Ectodermal cell (in vitro differentiated cells): Measurements from ENCODE around the gene PRKCB.

Source experiments
- H3K27ac ChIP-seq: 2 replicates; pipeline ENCODE4 v1.7.0; 2013; ENCODE audit warnings: mild to moderate bottlenecking, low read depth, low read length; ENCODE audit not compliant: insufficient read depth, poor library complexity, severe bottlenecking
- H3K27me3 ChIP-seq: 2 replicates; pipeline ENCODE4 v1.7.0; 2013; ENCODE audit warnings: mild to moderate bottlenecking, low read length; ENCODE audit not compliant: insufficient read depth, control insufficient read depth, poor library complexity, severe bottlenecking
- H3K36me3 ChIP-seq: one replicate; pipeline ENCODE4 v1.7.0; 2013; ENCODE audit warnings: low read length; ENCODE audit not compliant: control insufficient read depth, insufficient read depth
- H3K4me1 ChIP-seq: one replicate; pipeline ENCODE4 v1.7.0; 2013; ENCODE audit warnings: low read length; ENCODE audit not compliant: control insufficient read depth, insufficient read depth
- H3K4me3 ChIP-seq: 2 replicates; pipeline ENCODE4 v1.7.0; 2013; ENCODE audit warnings: low read depth, low read length, control low read depth; ENCODE audit not compliant: insufficient read depth
- H3K9me3 ChIP-seq: 2 replicates; pipeline ENCODE4 v1.7.0; 2013; ENCODE audit warnings: mild to moderate bottlenecking, low read length, moderate library complexity; ENCODE audit not compliant: control insufficient read depth
- WGBS, 2 experiments: methylation state at CpG; one replicate each; pipeline ENCODE4 v1.1.7; 2013; ENCODE audit warnings: missing lambda C conversion rate in 2 of 2; 5-methylcytosine and 5-hydroxymethylcytosine counted together

Gene PRKCB

DNA sequence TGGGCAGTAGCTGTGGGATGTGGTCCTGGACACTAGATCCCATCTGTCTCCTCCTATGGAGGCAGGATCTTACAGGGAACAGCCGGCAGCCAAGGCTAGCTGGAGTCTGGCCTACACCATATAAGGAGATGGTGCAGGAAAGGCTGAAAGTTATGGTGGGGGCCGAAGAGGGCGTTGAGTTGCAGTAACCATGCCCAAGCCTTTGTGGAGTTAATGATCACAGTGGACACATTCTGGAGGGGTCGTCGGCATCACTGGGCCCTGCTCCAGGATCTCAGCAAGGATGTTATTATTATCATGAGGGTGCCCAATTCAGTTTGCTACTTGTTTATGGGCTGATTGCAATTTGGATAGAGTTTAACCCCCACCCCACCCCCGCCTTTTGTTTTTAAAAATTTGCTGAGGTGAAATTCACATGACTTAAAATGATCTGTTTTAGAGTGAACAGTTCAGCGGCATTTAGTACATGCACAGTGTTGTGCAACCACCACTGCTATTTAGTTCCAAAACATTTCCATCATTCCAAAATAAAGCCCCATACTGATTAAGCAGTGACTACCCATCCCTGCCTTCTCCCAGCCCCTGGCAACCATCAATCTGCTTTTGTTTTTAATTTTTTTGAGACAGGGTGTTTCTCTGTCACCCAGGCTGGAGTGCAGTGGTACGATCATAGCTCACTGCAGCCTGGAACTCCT is 236.0 kb downstream of the PRKCB start:
- Histone ChIP-seq H3K27me3 (no peaks in the 10 kb centered on the region), H3K36me3 (no peaks in the 10 kb centered on the region), H3K9me3 (no peaks in the 10 kb centered on the region), H3K4me1 (peaks cover 9% of the 10 kb centered on the region), H3K27ac (no peak overlapping the region), H3K4me3 (no peak overlapping the region)
- WGBS, 2 experiments, result 91 to 93% methylated on average over 7 to 8 of the region's 8 CpGs

DNA sequence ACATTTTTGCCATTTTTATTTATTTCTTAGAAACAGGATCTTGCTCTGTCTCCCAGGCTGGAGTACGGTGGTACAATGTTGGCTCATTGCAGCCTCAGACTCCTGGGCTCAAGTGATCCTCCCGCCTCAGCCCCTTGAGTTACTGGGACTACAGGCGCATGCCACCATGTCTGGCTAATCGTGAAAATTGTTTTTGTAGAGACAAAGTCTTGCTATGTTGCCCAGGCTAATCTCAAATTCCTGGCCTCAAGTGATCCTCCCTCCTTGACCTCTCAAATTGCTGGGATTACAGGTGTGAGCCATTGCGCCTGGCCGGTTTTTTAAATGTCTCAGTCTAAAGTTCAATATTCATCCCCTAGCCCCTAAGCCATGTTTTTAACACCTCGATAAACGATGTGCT is 237.5 kb downstream of the PRKCB start:
- no peaks in the 10 kb centered on the region for H3K9me3 ChIP-seq
- no peak overlapping the region for H3K4me3 ChIP-seq
- H3K36me3 ChIP-seq, result no peaks in the 10 kb centered on the region
- H3K4me1 ChIP-seq, result peaks cover 9% of the 10 kb centered on the region
- H3K27ac ChIP-seq, result no peak overlapping the region
- WGBS, 2 experiments, result 91 to 92% methylated on average over 8 of the region's 8 CpGs
- no peaks in the 10 kb centered on the region for H3K27me3 ChIP-seq

DNA sequence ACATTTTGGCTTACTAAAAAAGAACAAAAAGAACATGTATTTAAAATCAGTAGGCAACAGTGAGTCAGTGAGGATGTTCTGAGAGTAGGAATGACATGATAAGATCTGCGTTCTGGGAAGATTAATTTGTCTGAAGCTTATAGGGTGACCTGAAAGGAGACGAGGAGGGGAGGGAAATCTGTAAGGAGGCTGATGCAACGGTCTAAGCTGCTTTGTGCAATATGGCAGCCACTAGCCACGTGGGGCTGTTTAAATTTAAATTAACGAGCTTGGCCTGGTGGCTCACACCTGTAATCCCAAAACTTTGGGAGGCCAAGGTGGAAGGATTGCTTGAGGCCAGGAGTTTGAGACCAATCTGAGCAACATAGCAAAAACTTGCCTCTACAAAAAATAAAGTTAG is 238.8 kb downstream of the PRKCB start:
- H3K27ac ChIP-seq, result no peak overlapping the region
- no peak overlapping the region for H3K4me3 ChIP-seq
- 91 to 93% methylated on average over 5 of the region's 5 CpGs for WGBS, 2 experiments
- H3K9me3 ChIP-seq, result no peaks in the 10 kb centered on the region
- no peaks in the 10 kb centered on the region for H3K36me3 ChIP-seq
- no peaks in the 10 kb centered on the region for H3K27me3 ChIP-seq
- H3K4me1 ChIP-seq, result peaks cover 9% of the 10 kb centered on the region

DNA sequence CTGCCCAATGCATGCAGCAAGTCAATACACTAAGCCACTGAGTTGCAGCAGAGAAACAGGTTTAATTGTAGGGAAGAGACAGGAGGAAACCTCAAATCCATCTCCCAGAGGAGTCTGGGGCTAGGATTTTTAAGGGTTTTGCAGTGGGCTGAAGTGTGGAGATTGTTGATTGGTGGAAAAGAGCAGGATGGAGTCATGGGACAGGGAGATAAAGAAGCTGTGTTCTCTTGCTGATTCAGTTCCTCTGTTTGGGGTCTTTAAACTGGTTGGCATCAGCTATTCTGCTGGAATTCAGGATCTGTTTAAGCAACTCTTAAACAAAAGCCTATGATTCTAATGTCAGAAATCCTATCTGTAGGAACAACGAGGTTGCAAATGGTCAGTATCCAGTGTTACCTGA is 239.5 kb downstream of the PRKCB start:
- Histone ChIP-seq H3K4me1 (peaks cover 9% of the 10 kb centered on the region), H3K36me3 (no peaks in the 10 kb centered on the region), H3K27me3 (no peaks in the 10 kb centered on the region), H3K9me3 (no peaks in the 10 kb centered on the region), H3K4me3 (no peak overlapping the region), H3K27ac (no peak overlapping the region)
- 60 to 73% methylated on average over 1 of the region's 1 CpG for WGBS, 2 experiments

DNA sequence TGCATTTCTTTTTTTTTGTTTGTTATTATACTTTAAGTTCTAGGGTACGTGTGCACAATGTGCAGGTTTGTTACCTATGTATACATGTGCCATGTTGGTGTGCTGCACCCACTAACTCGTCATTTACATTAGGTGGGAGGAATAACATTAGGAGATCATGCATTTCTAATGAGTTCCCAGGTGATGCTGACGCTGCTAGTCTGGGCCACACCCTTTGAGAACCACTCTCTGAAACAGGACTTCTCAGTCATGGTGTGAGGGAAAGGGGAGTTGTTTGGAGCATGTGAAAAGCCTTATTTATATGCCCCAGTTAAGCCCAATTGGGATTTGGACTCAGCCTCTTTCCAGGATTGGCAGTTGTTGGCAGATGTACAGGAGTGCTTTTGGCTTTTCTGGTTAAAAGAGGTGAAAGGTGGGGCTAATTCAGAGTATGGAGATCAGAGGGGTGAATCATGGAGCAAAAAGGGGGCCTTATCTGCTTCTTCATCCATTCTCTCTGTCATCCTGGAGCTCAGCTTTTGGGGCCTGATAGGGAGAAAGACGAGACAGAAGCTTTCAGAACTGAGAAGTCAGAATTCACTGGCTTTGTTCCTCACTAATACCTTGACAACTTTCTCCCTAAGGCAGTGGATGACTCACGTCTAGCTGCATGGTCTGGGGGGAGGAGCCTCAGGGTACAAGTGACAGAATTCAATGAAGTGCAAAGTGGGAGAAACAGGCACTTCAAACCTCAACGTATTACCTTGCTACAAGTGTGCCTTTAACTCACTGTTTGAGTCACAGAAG is 240.3 kb downstream of the PRKCB start:
- WGBS, 2 experiments, result 55 to 64% methylated on average over 6 of the region's 6 CpGs
- no peak overlapping the region for H3K4me3 ChIP-seq
- no peak overlapping the region for H3K27ac ChIP-seq
- no peaks in the 10 kb centered on the region for H3K36me3 ChIP-seq
- H3K4me1 ChIP-seq, result peaks cover 9% of the 10 kb centered on the region
- H3K9me3 ChIP-seq, result no peaks in the 10 kb centered on the region
- H3K27me3 ChIP-seq, result no peaks in the 10 kb centered on the region

DNA sequence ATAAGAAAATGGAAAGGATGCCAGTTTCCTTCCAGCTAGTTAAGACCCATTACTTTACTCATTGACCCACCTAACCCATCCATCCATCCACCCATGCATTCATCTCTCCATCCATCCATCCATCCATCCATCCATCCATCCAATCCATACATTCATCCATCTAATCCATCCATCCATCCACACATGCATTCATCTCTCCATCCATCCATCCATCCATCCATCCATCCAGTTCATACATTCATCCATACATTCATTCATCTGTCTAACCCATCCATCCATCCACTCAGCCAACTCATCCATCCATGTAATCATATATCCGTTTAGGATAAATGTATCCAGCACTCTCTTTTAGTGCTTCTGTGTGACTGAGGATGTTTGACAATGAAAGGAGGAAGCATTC is 241.5 kb downstream of the PRKCB start:
- Histone ChIP-seq H3K27ac (no peak overlapping the region), H3K36me3 (no peaks in the 10 kb centered on the region), H3K4me1 (peaks cover 9% of the 10 kb centered on the region), H3K27me3 (no peaks in the 10 kb centered on the region), H3K9me3 (no peaks in the 10 kb centered on the region), H3K4me3 (no peak overlapping the region)
- 100% methylated on average over 1 of the region's 1 CpG; no CpG with 5 or more reads in 1 of the 2 experiments for WGBS, 2 experiments

DNA sequence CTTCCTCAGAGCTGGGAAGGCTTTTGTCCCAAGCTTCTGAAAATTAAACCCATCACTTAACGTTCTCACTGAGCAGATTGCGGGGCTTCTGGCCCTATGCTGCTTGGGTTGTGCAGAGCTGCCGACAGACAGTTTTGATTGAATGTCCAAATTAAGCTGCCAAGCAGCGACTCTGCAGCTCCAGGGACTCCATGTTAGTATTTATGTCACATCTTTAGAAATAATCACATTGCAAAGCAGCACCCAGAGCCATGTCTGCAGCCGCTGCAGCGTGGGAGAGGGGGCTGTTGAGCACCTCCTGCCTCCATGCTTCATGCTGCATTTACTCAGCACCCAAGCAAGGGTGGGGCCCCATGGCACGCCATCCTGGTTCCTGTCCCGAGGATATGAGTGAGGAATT is 242.2 kb downstream of the PRKCB start:
- no peak overlapping the region for H3K4me3 ChIP-seq

DNA sequence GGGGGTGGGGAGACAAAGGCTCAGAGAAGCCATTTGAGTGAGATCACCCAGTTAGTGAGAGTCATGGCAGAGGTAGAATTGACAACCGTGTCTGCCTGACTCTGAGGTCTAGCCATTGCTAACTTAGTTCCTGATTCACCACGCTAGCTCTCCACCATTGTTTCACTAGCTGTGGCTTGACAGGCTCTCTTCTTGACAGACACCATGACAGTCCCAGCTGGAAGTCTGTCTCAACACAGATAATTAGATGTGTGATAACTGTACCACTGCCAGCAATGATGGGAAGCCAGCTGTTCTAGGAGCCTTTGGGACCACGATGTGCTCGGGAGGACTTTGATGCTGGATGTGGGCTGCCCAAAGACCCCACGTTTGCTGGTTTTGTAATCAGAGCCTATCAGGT is 249.9 kb downstream of the PRKCB start:
- Histone ChIP-seq H3K27ac (peak overlapping the region; percentile 16), H3K27me3 (no peaks in the 10 kb centered on the region), H3K36me3 (no peaks in the 10 kb centered on the region), H3K9me3 (peaks cover 2% of the 10 kb centered on the region), H3K4me3 (no peak overlapping the region), H3K4me1 (peaks cover 28% of the 10 kb centered on the region)
- 67% methylated on average over 5 of the region's 5 CpGs for WGBS, 2 experiments

More for the DNA sequence above, 242.2 kb downstream of the PRKCB start:
- Histone ChIP-seq H3K27me3 (no peaks in the 10 kb centered on the region), H3K9me3 (no peaks in the 10 kb centered on the region), H3K4me1 (peaks cover 9% of the 10 kb centered on the region), H3K27ac (no peak overlapping the region), H3K36me3 (no peaks in the 10 kb centered on the region)
- 92 to 94% methylated on average over 8 of the region's 8 CpGs for WGBS, 2 experiments

DNA sequence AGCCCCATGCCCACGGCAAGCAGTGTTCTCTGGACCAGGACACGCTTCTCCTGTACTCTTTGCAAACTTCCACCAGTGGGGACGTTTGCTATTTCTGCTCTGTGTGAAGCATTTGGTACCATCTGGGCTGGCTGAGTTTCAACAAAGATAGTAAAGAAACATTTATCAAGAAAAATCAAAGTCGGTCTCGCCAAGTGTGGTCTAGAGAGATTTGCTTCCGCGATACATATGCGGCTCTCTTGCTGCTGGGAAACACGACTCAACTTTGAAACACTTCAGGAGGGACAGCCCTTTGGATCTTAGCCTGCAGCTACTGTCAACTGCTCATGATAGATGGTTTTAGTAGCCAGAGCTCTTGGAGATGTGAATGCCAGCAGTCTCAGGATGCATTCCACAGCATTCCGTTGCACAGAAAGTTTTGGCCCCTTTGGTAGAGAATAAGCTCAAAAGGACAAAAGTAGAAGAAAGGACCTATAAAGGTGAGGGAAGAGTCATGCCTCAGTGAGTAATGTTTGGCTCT is 252.2 kb downstream of the PRKCB start:
- Histone ChIP-seq H3K4me1 (peaks cover 28% of the 10 kb centered on the region), H3K27me3 (no peaks in the 10 kb centered on the region), H3K9me3 (peaks cover 5% of the 10 kb centered on the region), H3K27ac (peak overlapping the region; percentile 52), H3K4me3 (no peak overlapping the region), H3K36me3 (no peaks in the 10 kb centered on the region)
- 80 to 82% methylated on average over 10 of the region's 10 CpGs for WGBS, 2 experiments

DNA sequence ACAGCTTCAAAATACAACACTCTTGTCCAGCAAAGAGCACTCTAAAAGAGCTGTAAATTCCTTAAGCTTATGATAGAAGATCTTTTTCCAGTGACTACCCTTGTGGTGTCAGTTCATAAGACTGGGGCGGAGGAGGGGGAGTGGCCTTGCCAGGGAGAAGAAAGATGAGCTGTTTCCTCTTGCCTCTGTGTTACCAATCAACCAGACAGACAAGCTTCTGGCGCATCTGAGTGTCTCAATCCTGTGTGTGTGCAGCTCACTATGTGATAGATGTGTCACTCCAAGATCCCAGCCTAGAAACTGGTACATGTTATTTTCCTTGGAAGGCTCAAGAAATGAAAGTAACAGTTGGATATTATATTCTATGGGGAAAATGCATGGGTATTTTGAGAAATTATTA is 253.0 kb downstream of the PRKCB start:
- Histone ChIP-seq H3K4me3 (no peak overlapping the region), H3K4me1 (peaks cover 28% of the 10 kb centered on the region), H3K36me3 (no peaks in the 10 kb centered on the region), H3K9me3 (peaks cover 5% of the 10 kb centered on the region), H3K27me3 (no peaks in the 10 kb centered on the region), H3K27ac (no peak overlapping the region)
- WGBS, 2 experiments, result 91 to 97% methylated on average over 2 of the region's 2 CpGs
